Colonic mucosa (tissue), 4 donors: Measurements from ENCODE around the gene WIZ. TPM values are rescaled to one million over a fixed set of nuclear protein-coding genes. Genes with fewer than 3 reads are reported as not detected.

Experiments used
- DNase-seq: peaks from one replicate; pipeline ENCODE4 v3.0.0-alpha.2; 2020
- H3K27ac ChIP-seq: fragments of 200-600 bp; one replicate; pipeline ENCODE4 v1.8.0; 2021
- H3K27me3 ChIP-seq: fragments of 200-600 bp; one replicate; pipeline ENCODE4 v1.8.0; 2021
- H3K36me3 ChIP-seq: fragments of 200-600 bp; one replicate; pipeline ENCODE4 v1.8.0; 2021
- H3K4me1 ChIP-seq: fragments of 200-600 bp; one replicate; pipeline ENCODE4 v1.8.0; 2021; ENCODE audit warnings: mild to moderate bottlenecking
- H3K4me3 ChIP-seq: fragments of 200-600 bp; one replicate; pipeline ENCODE4 v1.8.0; 2021
- H3K9ac ChIP-seq, 2 donors: one replicate each; pipeline ENCODE4 v1.7.0; 2013; ENCODE audit warnings: control low read depth in 2 of 2, low read depth in 2 of 2, low read length in 2 of 2
- H3K9me3 ChIP-seq: fragments of 200-600 bp; one replicate; pipeline ENCODE4 v1.8.0; 2021
- CTCF ChIP-seq: fragments of 200-600 bp; IDR thresholded peaks from one replicate; pipeline ENCODE4 v1.8.0; 2022; ENCODE audit warnings: antibody characterized with exemption, mild to moderate bottlenecking
- intact Hi-C: fragments of 100-400 bp; cut with DNase I; formaldehyde crosslinking; loops from one replicate; pipeline ENCODE4 v1.14.1; 2022
- total RNA-seq, 2 donors: library from RNA; stranded (reverse); fragmentation: NEBNext Ultra II Directional in 1 of 2; extraction: Animal tissue kit (Norgen Biotek cat#: 25700) in 1 of 2; gene quantifications; one replicate each; pipeline ENCODE4 v1.2.1, GENCODE V29; 2021
- donor health status: healthy.
- donor health status: DM: no; HTN: no; CAD: no.
- donor health status: DM: no; HTN: no; CAD: no.

The WIZ gene
- total RNA-seq, 2 donors from 2014 or later: 18.3 to 31.2 TPM

GRCh38 chr19:15374796-15375440, 74.8 kb downstream of the WIZ start:
- Histone ChIP-seq H3K9me3 (no peaks in the 10 kb centered on the region), H3K36me3 (peaks cover 25% of the 10 kb centered on the region), H3K4me3 (no peak overlapping the region), H3K27me3 (no peaks in the 10 kb centered on the region), H3K4me1 (no peaks in the 10 kb centered on the region), H3K9ac (no peak overlapping the region), H3K27ac (no peak overlapping the region)
- TF ChIP-seq CTCF: no peak
- intact Hi-C loops: loop anchor here (10.0 kb wide), 1 partner anchor 110 kb away; no protein-coding TSS in a partner anchor
- DNase-seq: no peak

- TF ChIP-seq CTCF: no peak
- Histone ChIP-seq H3K4me3 (no peak overlapping the region), H3K27me3 (no peaks in the 10 kb centered on the region), H3K36me3 (peaks cover 28% of the 10 kb centered on the region), H3K4me1 (no peaks in the 10 kb centered on the region), H3K27ac (no peak overlapping the region), H3K9me3 (no peaks in the 10 kb centered on the region), H3K9ac (no peak overlapping the region)
- intact Hi-C loops: loop anchor here (10.0 kb wide), 1 partner anchor 109 kb away; no protein-coding TSS in a partner anchor
- DNase-seq: no peak
Measured at GRCh38 chr19:15374105-15374651, 75.6 kb downstream of the WIZ start.

- Histone ChIP-seq H3K9me3 (no peaks in the 10 kb centered on the region), H3K36me3 (peaks cover 30% of the 10 kb centered on the region), H3K27me3 (no peaks in the 10 kb centered on the region), H3K27ac (no peak overlapping the region), H3K4me3 (no peak overlapping the region), H3K4me1 (no peaks in the 10 kb centered on the region), H3K9ac (no peak overlapping the region)
- no peak for DNase-seq
- no peak for TF ChIP-seq CTCF
- intact Hi-C loops: loop anchor here (10.0 kb wide), 1 partner anchor 109 kb away; no protein-coding TSS in a partner anchor
Measured at GRCh38 chr19:15373644-15374043, 76.1 kb downstream of the WIZ start.

- no peaks in the 10 kb centered on the region for H3K4me1 ChIP-seq
- H3K36me3 ChIP-seq: peaks cover 37% of the 10 kb centered on the region
- no peak overlapping the region for H3K9ac ChIP-seq
- no peak overlapping the region for H3K4me3 ChIP-seq
- no peak overlapping the region for H3K27ac ChIP-seq
- TF ChIP-seq CTCF: no peak
- DNase-seq: no peak
- no peaks in the 10 kb centered on the region for H3K27me3 ChIP-seq
- H3K9me3 ChIP-seq: no peaks in the 10 kb centered on the region
- intact Hi-C loops: loop anchor here (10.0 kb wide), 1 partner anchor 108 kb away; no protein-coding TSS in a partner anchor
Measured at GRCh38 chr19:15372891-15373301, 76.9 kb downstream of the WIZ start.

- intact Hi-C loops: loop anchor here (10.0 kb wide), 1 partner anchor 108 kb away; no protein-coding TSS in a partner anchor
- Histone ChIP-seq H3K9ac (no peak overlapping the region), H3K27me3 (no peaks in the 10 kb centered on the region), H3K27ac (no peak overlapping the region), H3K9me3 (no peaks in the 10 kb centered on the region), H3K4me3 (no peak overlapping the region), H3K4me1 (no peaks in the 10 kb centered on the region), H3K36me3 (peaks cover 39% of the 10 kb centered on the region)
- TF ChIP-seq CTCF: no peak
- no peak for DNase-seq
Measured at GRCh38 chr19:15372470-15372869, 77.3 kb downstream of the WIZ start.
